Choroid plexus epithelial cell (primary cell): Measurements from ENCODE around the gene SPATA17.

ENCODE experiments used
- DNase-seq: peaks from one replicate; pipeline ENCODE4 v3.0.0-alpha.2; 2010; ENCODE audit warnings: low read depth
- H3K4me3 ChIP-seq: 2 replicates; pipeline ENCODE4 v1.5.1; 2011; ENCODE audit warnings: low read depth, mild to moderate bottlenecking, control low read depth, low read length, moderate library complexity
- CTCF ChIP-seq: conservative IDR thresholded peaks from 2 replicates; pipeline ENCODE4 v1.5.1; 2011; ENCODE audit warnings: low read depth, mild to moderate bottlenecking, control low read depth, inconsistent platforms, low read length, moderate library complexity

Gene SPATA17

GRCh38 chr1:217776693-217777092 lies 145.5 kb downstream of the SPATA17 start:
- no peak for DNase-seq
- H3K4me3 ChIP-seq: no peak overlapping the region
- no peak for TF ChIP-seq CTCF

GRCh38 chr1:217781056-217781455 lies 149.9 kb downstream of the SPATA17 start:
- TF ChIP-seq CTCF: no peak
- DNase-seq: no peak
- no peak overlapping the region for H3K4me3 ChIP-seq

GRCh38 chr1:217791091-217791490 lies 159.9 kb downstream of the SPATA17 start:
- no peak for TF ChIP-seq CTCF
- no peak overlapping the region for H3K4me3 ChIP-seq
- no peak for DNase-seq

DNA sequence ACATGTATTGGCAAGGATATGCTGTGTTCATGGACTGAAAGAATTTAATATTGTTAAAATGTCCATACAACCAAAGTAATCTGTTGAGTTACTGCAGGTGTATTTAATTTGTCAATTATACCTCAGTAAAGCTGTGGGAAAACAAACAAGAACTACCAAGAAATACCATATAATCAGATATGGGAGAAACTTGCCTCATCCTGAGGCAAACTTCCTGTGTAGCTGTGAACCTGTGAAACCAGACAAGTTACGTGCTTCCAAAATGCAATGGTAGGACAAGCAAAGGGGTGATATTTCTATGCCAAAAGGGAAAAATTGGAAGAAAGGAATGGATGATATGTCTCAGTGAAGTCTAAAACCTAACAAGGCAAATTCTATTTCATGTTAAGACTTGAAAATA lies 174.6 kb downstream of the SPATA17 start:
- no peak overlapping the region for H3K4me3 ChIP-seq
- no peak for DNase-seq
- no peak for TF ChIP-seq CTCF

DNA sequence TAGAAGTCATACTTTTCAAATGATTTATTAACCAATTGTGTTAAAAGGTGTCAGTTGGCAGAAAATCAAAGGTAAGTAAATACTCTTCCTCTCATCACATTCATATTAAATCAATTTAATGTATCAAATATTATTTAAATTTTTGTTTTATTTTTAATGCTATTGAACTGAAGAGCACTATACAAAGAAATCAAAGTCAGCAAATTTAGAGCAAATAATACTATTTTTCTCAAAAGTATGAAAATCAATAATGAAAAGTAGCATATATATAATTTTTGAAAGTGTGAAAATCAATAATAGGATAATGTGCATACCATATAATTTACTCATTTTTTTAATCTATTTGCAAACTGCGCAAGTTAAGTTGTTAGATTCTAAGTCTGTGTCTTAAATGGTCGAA lies 181.0 kb downstream of the SPATA17 start:
- TF ChIP-seq CTCF: no peak
- no peak overlapping the region for H3K4me3 ChIP-seq
- DNase-seq: no peak

DNA sequence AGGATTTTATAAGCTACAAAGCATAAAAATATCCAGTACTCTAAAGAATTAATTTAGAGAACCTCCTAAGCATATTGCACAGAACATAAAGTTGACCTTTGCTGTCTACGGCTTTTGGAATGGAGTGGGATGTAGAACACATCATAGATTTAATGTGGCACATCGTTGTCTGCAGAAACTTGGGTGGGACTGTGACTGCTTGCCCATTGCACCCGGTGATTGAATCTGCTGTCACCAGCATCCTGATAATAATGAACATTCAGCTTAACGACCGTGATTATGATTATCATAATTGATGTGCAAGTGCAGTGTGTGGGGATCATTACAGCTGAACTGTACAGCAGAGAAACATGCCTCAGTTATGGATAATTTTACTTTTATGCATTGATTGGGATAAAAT lies 181.9 kb downstream of the SPATA17 start:
- H3K4me3 ChIP-seq: no peak overlapping the region
- DNase-seq: no peak
- no peak for TF ChIP-seq CTCF

GRCh38 chr1:217837691-217838090 lies 206.5 kb downstream of the SPATA17 start:
- H3K4me3 ChIP-seq: no peak overlapping the region
- TF ChIP-seq CTCF: no peak
- DNase-seq: no peak
